ENCODE data around the gene PTPRR. TPM values are rescaled to one million over a fixed set of nuclear protein-coding genes. Genes with fewer than 3 reads are reported as not detected.

PTPRR gene
- total RNA-seq, 4 donors from 2014 or later, result 0.15 TPM; not detected in 3

GRCh38 chr12:70829070-70829469, 91.5 kb downstream of the PTPRR start:
- intact Hi-C loops (cut with DNase I; ENCODE audit: low total_unique reads), result no loop called here
- TF ChIP-seq CTCF (IDR thresholded peaks at IDR 0.05) (no peak), POLR2A (IDR thresholded peaks at IDR 0.05) (no peak)
- DNase-seq (ENCODE audit: low spot score in 2 of 2), result no peak
- no peak overlapping the region for H3K4me3 ChIP-seq (ENCODE audit: low read depth, poor library complexity, severe bottlenecking)
- 85 to 93% methylated on average over 1 of the region's 1 CpG for WGBS, 2 donors

GRCh38 chr12:70828351-70828750, 92.2 kb downstream of the PTPRR start:
- DNase-seq (ENCODE audit: low spot score in 2 of 2), result no peak
- intact Hi-C loops (cut with DNase I; ENCODE audit: low total_unique reads), result no loop called here
- 74 to 78% methylated on average over 2 of the region's 2 CpGs for WGBS, 2 donors
- no peak overlapping the region for H3K4me3 ChIP-seq (ENCODE audit: low read depth, poor library complexity, severe bottlenecking)
- no peak for TF ChIP-seq POLR2A (IDR thresholded peaks at IDR 0.05)
- TF ChIP-seq CTCF (IDR thresholded peaks at IDR 0.05), result no peak

GRCh38 chr12:70826156-70826555, 94.4 kb downstream of the PTPRR start:
- intact Hi-C loops (cut with DNase I; ENCODE audit: low total_unique reads), result no loop called here
- TF ChIP-seq POLR2A (IDR thresholded peaks at IDR 0.05) (no peak), CTCF (IDR thresholded peaks at IDR 0.05) (no peak)
- H3K4me3 ChIP-seq (ENCODE audit: low read depth, poor library complexity, severe bottlenecking), result no peak overlapping the region
- 71% methylated on average over 3 of the region's 3 CpGs for WGBS, 2 donors
- no peak for DNase-seq (ENCODE audit: low spot score in 2 of 2)

- no peak for TF ChIP-seq CTCF (IDR thresholded peaks at IDR 0.05)
- no peak for TF ChIP-seq POLR2A (IDR thresholded peaks at IDR 0.05)
These were observed 96.0 kb downstream of the PTPRR start for GRCh38 chr12:70824511-70824910.

GRCh38 chr12:70823182-70823976, 97.2 kb downstream of the PTPRR start:
- no peak for DNase-seq (ENCODE audit: low spot score in 2 of 2)
- no peak overlapping the region for H3K4me3 ChIP-seq (ENCODE audit: low read depth, poor library complexity, severe bottlenecking)
- intact Hi-C loops (cut with DNase I; ENCODE audit: low total_unique reads), result no loop called here
- TF ChIP-seq POLR2A (IDR thresholded peaks at IDR 0.05), result no peak
- TF ChIP-seq CTCF (IDR thresholded peaks at IDR 0.05), result no peak
- 77% methylated on average over 7 of the region's 7 CpGs for WGBS, 2 donors

More at GRCh38 chr12:70824511-70824910, 96.0 kb downstream of the PTPRR start:
- H3K4me3 ChIP-seq (ENCODE audit: low read depth, poor library complexity, severe bottlenecking), result no peak overlapping the region
- WGBS, 2 donors, result 75 to 81% methylated on average over 4 of the region's 4 CpGs
- no peak for DNase-seq (ENCODE audit: low spot score in 2 of 2)
- intact Hi-C loops (cut with DNase I; ENCODE audit: low total_unique reads), result no loop called here

GRCh38 chr12:70822412-70822811, 98.1 kb downstream of the PTPRR start:
- intact Hi-C loops (cut with DNase I; ENCODE audit: low total_unique reads), result no loop called here
- TF ChIP-seq CTCF (IDR thresholded peaks at IDR 0.05), result no peak
- TF ChIP-seq POLR2A (IDR thresholded peaks at IDR 0.05), result no peak
- DNase-seq (ENCODE audit: low spot score in 2 of 2), result no peak
- H3K4me3 ChIP-seq (ENCODE audit: low read depth, poor library complexity, severe bottlenecking), result no peak overlapping the region
- 55 to 65% methylated on average over 3 of the region's 3 CpGs for WGBS, 2 donors
